ENCODE measurements around the gene DUOXA1.

Gene DUOXA1

DNA sequence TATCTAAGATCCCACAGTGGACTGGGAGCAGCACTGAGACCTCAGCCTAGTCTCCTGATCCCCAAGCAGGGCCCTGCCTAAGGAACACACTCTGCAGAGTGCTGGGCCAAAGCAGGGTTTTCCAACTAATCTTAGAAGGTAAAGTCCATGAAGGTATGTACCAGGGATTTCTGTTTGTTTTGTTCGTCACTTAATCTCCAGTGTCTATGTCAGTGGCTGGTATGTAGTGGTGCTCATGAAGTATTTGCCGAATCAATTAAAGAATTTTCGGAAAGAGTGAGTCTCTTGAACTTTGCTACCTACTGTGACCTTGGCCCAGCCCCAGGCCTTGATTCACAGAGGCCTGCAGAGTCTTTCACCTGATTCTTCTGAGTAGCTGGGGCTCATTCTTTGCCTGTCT is 1.8 kb upstream of the DUOXA1 start:
- DNase-seq (ENCODE audit: low read depth in 2 of 2) = no peak

DNA sequence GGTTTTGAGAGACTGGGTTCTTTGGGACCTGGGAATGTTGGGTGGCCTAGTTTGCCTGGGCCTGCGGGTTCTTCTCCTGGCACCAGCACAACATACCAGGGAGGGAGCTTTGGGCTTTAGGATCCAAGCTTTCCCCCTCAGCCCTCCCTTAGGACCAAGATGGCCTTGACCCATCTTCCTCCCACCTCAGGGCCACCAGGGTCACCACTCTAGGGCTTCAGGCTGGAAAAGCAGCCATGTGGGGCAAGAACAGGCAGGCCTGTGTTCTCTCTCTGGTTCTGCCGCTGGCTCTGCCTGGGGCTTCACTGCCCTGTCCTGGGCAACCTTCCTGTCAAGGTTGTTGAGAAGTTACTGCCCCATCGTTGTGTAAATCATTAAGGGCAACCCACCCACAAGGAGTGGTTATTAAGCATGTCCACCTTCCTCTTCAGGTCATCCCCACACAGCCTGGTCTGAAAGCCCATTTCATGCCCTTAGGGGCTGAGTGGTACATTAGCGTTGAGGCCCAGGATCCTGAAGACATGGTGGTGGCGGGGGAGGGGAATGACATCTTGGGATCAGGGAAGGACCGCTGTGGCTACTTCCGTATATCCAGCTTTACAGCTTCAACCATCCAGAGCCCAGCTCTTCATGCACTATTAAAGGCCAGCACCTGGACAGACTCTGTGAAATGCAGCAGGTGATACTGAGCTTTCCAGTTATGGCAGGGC is 767 bp upstream of the DUOXA1 start:
- no peak for DNase-seq (ENCODE audit: low read depth in 2 of 2)

DNA sequence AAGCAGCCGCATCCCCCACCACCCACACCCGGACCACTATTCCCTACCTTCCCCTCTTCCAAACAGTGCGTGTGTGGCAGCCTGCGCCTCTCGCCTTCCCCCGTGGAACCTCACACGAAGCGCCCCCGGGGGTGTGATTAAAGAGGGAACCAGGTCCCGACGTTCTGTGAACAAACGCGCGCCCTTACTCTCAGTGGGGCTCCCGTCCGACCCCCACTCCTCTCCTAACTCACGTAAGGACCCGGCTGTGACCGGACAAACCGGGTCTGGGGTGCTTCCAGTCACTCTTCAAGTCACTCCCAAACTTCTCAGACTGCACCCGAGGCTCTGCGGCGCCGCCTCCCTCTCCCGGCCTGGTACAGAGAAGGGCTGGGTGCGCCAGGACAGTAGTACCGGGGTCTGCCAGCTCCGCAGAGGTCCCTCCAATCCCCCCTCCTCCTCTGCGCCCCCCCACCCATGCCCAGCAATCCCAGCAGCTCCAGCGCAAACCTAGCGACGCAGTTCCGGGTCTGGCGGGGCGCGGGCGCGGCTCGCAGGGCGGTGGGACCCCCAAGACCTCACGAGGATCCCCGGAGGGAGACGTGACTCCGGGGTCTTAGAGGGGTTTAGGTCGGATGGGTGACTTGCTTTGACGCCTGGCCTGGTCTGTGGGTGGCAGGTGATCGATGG is 574 bp downstream of the DUOXA1 start:
- no peak for DNase-seq (ENCODE audit: low read depth in 2 of 2)

DNA sequence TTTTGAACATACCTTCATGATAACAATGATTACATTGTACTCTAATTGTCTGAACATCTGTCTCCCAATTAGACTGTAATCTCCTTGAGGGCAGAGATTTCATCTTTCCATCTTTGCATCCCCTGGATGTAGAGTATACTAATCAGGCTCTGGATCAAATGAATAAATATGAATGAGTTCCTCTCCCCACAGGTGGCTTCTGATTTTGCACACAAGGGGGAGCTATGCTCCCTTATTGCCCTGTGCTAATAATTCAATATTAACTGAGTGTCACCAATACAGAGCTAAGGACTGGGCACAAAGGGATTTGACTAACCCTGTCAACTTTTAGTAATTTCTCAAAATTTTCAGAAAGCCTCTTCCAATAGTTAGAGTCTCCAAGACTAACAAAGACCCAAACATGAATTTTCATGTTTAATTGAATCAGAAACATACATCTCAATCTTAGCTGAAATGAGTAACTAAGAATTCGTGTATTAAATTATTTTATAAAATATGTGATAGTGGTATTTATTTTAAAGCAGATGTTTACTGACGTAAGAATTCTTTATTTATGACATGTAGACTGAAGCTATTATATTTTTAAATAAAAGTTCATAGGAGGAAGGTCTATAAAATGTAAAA is 3.0 kb downstream of the DUOXA1 start:
- no peak for DNase-seq (ENCODE audit: low read depth in 2 of 2)

DNA sequence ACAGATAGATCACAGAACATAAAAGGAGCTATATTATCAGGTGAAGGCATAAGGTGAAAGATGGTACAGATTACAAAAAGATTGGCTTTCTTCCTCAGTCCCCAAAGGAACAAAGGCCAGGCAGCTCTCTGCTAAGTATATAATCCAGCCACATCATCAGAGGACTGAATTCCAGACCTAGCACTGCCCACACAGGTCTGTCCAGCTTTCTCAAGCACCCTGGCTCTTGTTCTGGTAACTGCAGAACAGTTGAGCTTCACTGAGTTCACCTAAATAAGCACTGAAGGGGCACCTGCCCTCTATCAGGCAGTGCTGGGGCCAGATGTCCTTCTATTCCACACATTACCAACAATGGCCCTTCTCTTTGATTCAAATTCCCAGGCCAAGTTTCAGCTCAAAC is 6.3 kb downstream of the DUOXA1 start:
- DNase-seq (ENCODE audit: low read depth in 2 of 2) = no peak

DNA sequence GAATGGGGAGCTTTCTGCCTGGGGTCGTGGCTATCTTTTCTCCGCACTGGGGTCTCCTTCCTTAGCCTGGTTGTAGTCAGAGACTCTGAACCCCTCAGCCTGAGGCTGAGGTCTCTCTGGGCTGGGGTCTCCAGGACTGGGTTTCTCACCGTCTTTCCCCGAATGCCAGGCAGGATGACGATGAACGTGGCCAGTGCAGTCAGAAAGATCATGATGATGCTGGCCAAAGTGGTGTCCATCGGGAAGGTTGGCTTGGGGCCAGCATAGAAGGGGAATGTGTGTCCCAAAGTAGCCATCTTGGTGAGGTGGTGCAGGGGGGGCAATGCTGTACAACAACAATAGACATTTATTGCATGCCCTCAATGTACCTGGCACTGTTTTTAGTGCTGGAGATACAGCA is 7.0 kb downstream of the DUOXA1 start:
- DNase-seq (ENCODE audit: low read depth in 2 of 2) = no peak

DNA sequence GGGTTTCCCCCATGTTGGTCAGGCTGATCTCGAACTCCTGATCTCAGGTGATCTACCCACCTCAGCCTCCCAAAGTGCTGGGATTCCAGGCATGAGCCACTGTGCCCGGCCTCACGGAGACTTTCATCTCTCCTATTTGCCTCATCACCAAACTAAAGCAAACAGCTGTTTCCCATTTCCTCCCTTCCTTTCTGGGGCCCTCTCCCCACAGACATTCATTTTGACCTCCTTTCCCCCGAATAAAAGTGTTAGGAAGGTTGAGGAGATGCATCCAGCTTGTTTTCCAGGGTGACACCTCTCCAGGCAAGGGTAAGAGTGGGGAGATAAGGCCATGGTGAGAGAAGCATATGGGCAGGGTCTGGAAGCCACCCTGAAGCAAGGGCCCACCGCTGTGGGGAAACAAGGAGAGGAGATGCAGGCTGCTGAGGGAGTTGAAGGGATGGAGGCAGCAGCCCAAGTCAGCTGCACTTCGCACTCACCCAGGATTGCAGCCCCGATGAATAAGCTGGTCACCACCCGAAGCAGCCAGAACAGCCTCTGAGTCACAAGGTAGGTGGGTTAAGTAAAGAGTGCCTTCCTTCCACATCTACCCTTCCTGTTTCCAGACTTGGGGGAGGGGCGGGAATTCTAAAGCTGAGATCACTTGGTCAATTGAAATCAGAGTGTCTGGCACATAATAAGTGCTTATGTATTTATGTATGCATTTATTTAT is 7.8 kb downstream of the DUOXA1 start:
- no peak for DNase-seq (ENCODE audit: low read depth in 2 of 2)

DNA sequence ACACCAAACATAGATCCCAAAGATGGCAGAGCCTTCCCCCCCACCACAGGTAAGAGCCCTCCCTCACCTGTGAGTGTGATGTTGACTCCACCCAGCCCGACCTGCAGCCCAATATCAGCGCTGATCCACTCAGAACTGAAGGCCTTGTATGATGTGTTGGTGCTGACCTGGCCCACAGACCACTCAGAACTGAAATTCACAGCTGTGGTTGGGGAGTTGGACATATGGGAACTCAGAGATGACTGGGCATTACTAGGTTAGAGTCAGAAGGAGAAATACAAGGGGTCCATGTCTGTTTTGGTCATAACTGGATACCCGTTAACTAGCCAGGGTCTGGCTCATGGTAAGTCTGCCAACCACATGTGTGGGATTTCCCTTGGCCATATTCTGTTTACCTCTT is 8.7 kb downstream of the DUOXA1 start:
- no peak for DNase-seq (ENCODE audit: low read depth in 2 of 2)

DNA sequence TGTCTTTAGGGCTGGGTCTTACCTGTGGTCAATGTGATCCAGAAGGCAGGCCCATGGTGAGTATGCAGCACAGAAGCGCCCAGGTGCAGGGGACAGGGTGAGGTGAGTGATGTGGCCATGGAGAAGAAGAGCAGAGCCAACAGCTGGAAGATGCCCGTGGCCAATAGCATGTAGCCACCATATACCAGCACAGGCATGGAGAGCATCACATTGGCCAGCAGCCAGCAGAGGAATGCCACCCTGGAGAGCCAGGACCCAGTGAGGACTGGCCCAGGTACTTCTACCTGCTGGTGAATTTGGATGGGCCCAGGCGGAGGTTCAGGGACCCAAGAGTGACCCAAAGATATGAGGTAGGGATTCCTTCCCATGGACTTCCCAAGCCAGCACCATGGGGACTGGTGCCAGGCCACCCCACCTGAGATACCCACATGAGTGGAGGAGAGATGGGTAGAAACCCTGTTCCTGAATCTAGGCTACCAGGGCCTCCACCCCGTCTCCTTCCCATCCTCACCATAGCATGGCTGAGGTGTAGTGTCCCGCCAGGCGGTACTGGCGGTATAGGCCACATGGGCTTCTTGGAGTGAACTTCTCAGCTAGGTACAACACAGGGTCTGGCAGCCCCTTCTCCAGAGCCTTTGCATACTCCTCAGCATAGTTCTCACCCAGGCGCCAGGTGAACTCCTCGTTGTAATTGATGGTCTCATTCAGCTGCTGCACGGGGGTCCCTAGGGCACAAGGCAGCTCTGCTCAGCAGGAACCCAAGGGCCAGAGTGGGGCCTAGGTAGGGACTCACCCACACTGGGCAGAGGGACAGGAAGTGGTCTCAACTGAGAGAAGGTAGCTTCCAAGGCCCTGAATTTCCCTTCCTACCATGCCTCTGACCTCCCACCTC is 9.4 kb downstream of the DUOXA1 start:
- DNase-seq (ENCODE audit: low read depth in 2 of 2) = no peak

DNA sequence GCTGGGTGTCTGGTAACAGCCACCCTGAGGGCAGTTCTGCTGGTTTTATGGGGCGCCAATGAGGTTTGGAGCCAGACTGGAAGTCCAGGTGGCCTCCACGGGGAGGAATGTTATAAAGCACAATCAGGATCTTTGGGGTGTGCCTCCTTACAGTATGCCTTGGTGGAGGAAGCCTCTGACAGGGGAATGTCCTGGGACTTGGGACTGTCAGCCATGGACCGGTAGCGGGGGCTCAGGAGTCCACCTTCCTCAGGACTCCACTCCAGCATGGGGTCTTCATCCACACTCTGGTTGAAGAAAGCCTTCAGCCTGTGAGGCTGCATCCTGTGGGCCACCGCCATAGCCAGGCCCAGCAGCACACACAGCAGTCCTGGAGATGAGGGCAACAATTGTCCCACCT is 10.7 kb downstream of the DUOXA1 start:
- DNase-seq (ENCODE audit: low read depth in 2 of 2) = no peak

DNA sequence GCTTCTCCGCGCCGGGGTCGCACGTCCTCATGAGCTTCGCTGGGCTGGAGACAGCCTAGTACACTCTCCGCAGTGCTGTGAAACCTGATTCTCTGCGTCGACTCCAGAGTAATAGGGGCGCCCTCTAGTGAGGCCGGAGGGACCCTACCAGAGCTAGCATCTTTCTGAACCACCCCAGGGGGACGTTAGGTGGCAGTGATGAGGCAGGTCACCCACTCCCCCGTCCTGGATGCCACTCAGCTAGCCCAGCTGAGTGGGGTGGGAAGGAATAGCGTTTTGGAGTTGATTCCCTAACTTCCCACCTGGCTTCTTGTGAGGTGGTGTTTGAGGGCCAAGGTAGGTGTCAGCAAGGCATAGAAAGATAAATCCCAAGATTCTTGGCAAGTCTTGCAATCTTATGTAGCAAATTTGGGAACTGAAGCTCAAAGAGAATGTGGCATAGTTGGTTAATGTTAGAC is 11.5 kb downstream of the DUOXA1 start:
- peak; percentile 64 to 84 for DNase-seq (ENCODE audit: low read depth in 2 of 2)

DNA sequence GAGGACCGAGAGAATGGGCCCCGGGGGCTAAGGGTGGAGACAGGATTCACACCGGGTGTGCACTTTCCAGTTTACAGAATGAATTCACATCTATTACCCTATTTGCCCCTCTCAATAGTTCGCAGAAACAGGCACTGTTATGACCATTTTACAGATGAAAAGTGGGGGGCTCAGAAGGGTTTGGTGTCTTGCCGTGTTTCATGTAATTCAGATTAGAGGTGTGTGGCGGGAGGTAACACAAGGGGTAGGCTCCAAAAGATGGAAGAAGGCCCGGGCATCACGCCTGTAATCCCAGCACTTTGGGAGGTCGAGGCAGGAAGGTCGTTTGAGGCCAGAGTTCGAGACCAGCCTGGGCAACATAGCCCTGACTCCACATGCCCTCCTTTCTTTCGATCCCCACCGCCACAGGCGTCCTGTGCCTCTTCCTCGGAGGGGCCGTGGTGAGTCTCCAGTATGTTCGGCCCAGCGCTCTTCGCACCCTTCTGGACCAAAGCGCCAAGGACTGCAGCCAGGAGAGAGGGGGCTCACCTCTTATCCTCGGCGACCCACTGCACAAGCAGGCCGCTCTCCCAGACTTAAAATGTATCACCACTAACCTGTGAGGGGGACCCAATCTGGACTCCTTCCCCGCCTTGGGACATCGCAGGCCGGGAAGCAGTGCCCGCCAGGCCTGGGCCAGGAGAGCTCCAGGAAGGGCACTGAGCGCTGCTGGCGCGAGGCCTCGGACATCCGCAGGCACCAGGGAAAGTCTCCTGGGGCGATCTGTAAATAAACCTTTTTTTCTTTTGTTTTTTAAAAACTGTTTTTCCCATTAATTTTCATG is 12.2 kb downstream of the DUOXA1 start:
- no peak for DNase-seq (ENCODE audit: low read depth in 2 of 2)

DNA sequence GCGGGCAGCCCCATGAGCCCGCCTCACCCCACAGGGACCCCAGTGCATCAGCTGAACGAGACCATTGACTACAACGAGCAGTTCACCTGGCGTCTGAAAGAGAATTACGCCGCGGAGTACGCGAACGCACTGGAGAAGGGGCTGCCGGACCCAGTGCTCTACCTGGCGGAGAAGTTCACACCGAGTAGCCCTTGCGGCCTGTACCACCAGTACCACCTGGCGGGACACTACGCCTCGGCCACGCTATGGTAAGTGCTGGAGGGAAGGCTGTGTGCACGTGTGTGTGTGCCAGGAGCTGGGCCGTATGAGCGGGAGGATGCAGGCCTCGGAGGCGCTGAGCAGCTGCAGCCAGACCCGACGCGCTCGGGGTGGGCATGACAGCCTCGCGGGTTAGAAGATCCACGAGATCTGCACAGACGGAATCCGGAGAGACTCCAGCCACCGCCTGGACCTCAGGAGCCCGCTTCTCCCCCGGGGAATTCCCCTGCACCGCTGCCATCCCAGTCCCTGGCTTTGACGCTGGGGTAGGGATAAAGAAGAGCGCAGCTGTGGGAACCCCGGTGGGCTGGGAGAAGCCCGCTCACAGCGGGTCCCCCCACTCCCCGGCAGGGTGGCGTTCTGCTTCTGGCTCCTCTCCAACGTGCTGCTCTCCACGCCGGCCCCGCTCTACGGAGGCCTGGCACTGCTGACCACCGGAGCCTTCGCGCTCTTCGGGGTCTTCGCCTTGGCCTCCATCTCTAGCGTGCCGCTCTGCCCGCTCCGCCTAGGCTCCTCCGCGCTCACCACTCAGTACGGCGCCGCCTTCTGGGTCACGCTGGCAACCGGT is 13.0 kb downstream of the DUOXA1 start:
- no peak for DNase-seq (ENCODE audit: low read depth in 2 of 2)

DNA sequence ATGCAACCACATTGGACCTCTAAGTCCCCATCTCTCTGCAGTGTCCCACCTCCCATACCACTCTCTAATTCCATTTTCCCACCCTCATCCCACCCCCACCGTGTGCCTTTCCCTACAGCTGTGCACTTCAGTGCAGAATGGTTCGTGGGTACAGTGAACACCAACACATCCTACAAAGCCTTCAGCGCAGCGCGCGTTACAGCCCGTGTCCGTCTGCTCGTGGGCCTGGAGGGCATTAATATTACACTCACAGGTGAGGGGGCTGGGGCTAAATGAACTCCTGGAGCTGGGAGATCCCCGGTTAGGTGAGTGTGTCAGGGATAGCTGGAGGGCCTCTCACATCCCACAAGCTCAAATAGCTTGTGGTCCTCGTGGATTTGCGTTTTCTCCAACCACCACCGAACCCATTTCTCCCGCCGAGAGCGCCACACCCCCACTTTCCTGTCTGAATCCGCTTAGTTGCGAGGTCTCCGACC is 13.6 kb downstream of the DUOXA1 start:
- DNase-seq (ENCODE audit: low read depth in 2 of 2) = no peak

DNA sequence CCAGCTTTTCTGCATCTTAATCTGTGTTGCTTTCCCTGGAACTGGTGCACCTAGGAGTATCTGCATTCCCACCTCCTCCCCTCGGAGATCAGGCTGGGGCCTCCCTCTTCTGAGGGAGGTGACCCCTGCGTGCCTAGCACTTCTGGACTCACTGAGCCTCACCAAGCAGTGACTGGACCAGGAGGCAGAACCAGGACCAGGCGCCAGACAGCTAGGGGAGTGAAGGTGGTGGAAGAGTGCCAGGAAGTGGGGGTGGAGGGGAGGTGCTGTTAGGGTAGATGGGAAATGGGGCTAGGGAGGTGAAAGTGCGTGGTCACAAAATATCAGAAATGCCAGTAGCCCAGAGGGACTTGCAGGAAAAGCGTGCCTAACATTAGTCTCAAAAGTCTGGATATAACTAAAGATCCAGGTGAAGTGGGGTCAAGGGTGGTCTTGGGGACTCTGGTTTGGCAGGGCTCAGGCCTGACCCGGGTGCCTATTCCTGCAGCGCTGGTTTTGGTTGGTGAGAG is 14.3 kb downstream of the DUOXA1 start:
- DNase-seq (ENCODE audit: low read depth in 2 of 2) = no peak

DNA sequence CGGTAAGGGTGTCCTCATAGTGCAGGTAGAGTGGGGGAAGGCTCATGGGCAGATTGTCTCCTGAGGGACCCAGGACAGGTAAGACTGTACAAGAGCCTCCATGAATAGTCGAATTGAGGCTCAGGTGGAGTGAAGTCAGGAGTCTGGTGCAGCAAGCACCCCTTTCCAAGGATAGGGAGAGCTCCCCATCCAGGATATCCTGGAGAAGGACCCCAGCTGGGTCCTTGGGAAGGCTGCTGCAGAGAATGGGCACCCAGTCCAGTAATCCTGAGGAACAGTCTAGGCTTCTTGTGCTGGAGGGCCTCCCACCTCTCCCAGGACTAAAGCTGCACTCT is 15.0 kb downstream of the DUOXA1 start:
- DNase-seq (ENCODE audit: low read depth in 2 of 2) = no peak

DNA sequence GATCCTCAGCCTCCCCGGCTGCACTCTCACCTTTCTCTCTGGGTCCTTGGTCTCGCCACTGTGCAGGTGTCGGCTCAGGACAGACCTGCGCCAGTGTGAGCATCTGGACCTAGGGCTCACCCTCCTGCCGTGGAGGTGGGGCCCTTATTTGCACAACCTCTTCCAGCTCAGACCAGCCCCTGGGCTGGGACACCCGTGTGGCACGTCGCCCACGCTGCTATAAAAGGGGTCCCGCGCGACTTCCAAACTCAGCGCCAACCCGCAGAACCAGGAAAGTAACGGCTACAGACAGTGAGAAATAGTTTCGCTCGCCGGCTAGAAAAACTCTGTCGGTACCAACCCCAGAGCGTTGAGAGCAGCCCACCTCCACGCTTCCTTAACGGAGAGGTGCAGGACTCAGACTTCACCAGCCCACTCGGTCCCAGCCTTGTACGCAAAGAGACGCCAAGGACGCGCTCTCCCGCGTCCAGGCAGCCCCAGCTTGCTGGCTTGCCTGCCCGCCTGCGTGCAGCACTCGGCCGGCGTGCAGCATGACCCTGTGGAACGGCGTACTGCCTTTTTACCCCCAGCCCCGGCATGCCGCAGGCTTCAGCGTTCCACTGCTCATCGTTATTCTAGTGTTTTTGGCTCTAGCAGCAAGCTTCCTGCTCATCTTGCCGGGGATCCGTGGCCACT is 15.5 kb downstream of the DUOXA1 start, which contains the start of the genes DUOX2 and DUOXA2:
TSS of gene DUOX2 (minus strand) at position 97 of the 675 bp plus-strand sequence. CDS start 761 bp downstream, outside the sequence.
TSS of gene DUOXA2 (plus strand) at position 251 of the 675 bp plus-strand sequence. CDS start at position 531, 280 bp downstream.
- DNase-seq (ENCODE audit: low read depth in 2 of 2) = no peak

DNA sequence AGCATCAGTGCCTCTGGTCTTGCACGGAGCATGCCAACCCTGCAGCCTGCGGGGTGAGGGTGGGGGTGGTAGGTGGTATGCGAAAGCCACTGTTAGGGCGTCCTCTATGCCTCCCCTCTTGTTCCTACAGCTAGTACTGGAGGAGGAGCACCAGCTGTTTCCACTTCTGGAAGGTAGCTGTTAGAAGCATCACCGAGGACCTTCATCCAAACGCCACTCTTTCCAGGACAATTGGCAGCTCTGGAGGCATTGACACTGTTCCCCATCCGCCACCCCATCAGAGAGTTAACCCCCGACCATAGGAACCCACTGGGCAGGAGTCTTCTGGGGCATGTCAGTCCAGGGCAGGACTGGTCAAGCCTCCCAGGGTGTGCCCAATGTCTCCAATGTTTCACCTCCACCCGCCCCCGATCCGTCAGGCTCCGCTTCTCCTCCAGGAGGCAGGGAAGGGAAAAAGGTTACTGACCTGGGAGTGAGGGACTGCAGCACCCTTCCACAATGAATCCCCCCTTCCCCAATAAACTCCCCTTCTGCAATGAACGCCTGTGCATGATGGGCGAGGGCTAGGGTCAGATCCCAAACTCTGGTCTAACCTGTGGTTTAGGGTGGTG is 16.2 kb downstream of the DUOXA1 start:
- DNase-seq (ENCODE audit: low read depth in 2 of 2) = no peak

All from stimulated activated CD4-positive, alpha-beta T cell treated with anti-CD3 and anti-CD28 coated beads, Interleukin-12 subunit alpha, Interleukin-12 subunit beta, amount 100 ng/mL, for 24 hours (primary cell).